GM23338 (cell line): ENCODE measurements around the gene KDM1A. TPM values are rescaled to one million over a fixed set of nuclear protein-coding genes. Genes with fewer than 3 reads are reported as not detected.

Source experiments
- ATAC-seq: fragments of 200-7000 bp; cut with Tn5 transposase; 3 replicates; pipeline ENCODE4 v1.9.1; 2020
- DNase-seq: peaks from one replicate; pipeline ENCODE4 v3.0.0-alpha.2; 2015; ENCODE audit warnings: low spot score
- H2AFZ ChIP-seq: fragments of 200-600 bp; sonication (generic); 2 replicates; pipeline ENCODE4 v1.8.0; 2016; ENCODE audit warnings: antibody characterized with exemption, mild to moderate bottlenecking, moderate library complexity
- H3F3A ChIP-seq: fragments of 200-600 bp; sonication (generic); replicated peaks from 2 replicates; pipeline ENCODE4 v1.8.0; 2017; ENCODE audit warnings: antibody characterized with exemption, mixed run types, low read depth
- H3K27ac ChIP-seq: fragments of 200-600 bp; sonication (generic); 2 replicates; pipeline ENCODE4 v1.6.1; 2016; ENCODE audit warnings: low read depth
- H3K27me3 ChIP-seq: fragments of 200-600 bp; sonication (generic); 2 replicates; pipeline ENCODE4 v1.8.0; 2016; ENCODE audit warnings: mild to moderate bottlenecking, mixed run types, moderate library complexity; ENCODE audit not compliant: insufficient read depth
- H3K36me3 ChIP-seq: fragments of 200-600 bp; sonication (generic); 2 replicates; pipeline ENCODE4 v1.8.0; 2016; ENCODE audit warnings: mild to moderate bottlenecking; ENCODE audit not compliant: insufficient read depth
- H3K4me1 ChIP-seq: fragments of 200-600 bp; sonication (generic); 2 replicates; pipeline ENCODE4 v1.8.0; 2016; ENCODE audit warnings: mild to moderate bottlenecking, moderate library complexity; ENCODE audit not compliant: insufficient read depth
- H3K4me2 ChIP-seq: fragments of 200-600 bp; sonication (generic); 2 replicates; pipeline ENCODE4 v1.7.1; 2017; ENCODE audit warnings: mixed run types
- H3K4me3 ChIP-seq: fragments of 200-600 bp; sonication (generic); 2 replicates; pipeline ENCODE4 v1.6.1; 2016; ENCODE audit warnings: mixed run types
- H3K79me2 ChIP-seq: fragments of 200-600 bp; sonication (generic); replicated peaks from 2 replicates; pipeline ENCODE4 v1.8.0; 2017; ENCODE audit warnings: mild to moderate bottlenecking; ENCODE audit not compliant: insufficient read depth
- H3K9me2 ChIP-seq: fragments of 200-600 bp; sonication (generic); 2 replicates; pipeline ENCODE4 v1.8.0; 2017; ENCODE audit not compliant: insufficient read depth
- H4K20me1 ChIP-seq: fragments of 200-600 bp; sonication (generic); replicated peaks from 2 replicates; pipeline ENCODE4 v1.8.0; 2017; ENCODE audit warnings: mild to moderate bottlenecking; ENCODE audit not compliant: insufficient read depth
- H3K27ac Mint-ChIP-seq: 2 replicates; pipeline ENCODE4 v1.8.0; 2020; ENCODE audit warnings: inconsistent platforms, mild to moderate bottlenecking, moderate library complexity, mixed read lengths
- H3K27me3 Mint-ChIP-seq: 3 replicates; pipeline ENCODE4 v1.8.0; 2022; ENCODE audit warnings: low read depth, mild to moderate bottlenecking, moderate library complexity, mixed read lengths, inconsistent platforms; ENCODE audit not compliant: insufficient read depth, poor library complexity
- H3K36me3 Mint-ChIP-seq: 3 replicates; pipeline ENCODE4 v1.8.0; 2021; ENCODE audit warnings: low read depth, mild to moderate bottlenecking, inconsistent platforms, moderate library complexity, mixed read lengths
- H3K4me1 Mint-ChIP-seq: 3 replicates; pipeline ENCODE4 v1.8.0; 2020; ENCODE audit warnings: mild to moderate bottlenecking, inconsistent platforms, mixed read lengths
- H3K4me3 Mint-ChIP-seq: 3 replicates; pipeline ENCODE4 v1.8.0; 2021; ENCODE audit warnings: moderate library complexity, mild to moderate bottlenecking, inconsistent platforms, mixed read lengths
- H3K9me3 Mint-ChIP-seq: 3 replicates; pipeline ENCODE4 v1.8.0; 2020; ENCODE audit warnings: moderate library complexity, mild to moderate bottlenecking, inconsistent platforms, mixed read lengths
- CREB1 ChIP-seq: fragments of 250-450 bp; sonication (Bioruptor Pico); IDR thresholded peaks from 2 replicates; pipeline ENCODE4 v1.5.0; 2020; ENCODE audit warnings: low read depth, mild to moderate bottlenecking, moderate library complexity
- ETS1 ChIP-seq: IDR thresholded peaks from 2 replicates; pipeline ENCODE4 v1.6.1; 2016; ENCODE audit warnings: antibody characterized with exemption
- EZH2 ChIP-seq: fragments of 200-600 bp; sonication (generic); IDR thresholded peaks from one replicate; pipeline ENCODE4 v1.8.0; 2017; ENCODE audit warnings: antibody characterized with exemption, mild to moderate bottlenecking, low read depth; ENCODE audit not compliant: unreplicated experiment
- EZH2phosphoT487 ChIP-seq: fragments of 200-600 bp; sonication (generic); IDR thresholded peaks from one replicate; pipeline ENCODE4 v1.8.1; 2018; ENCODE audit warnings: antibody characterized with exemption; ENCODE audit not compliant: unreplicated experiment
- JUNB ChIP-seq: IDR thresholded peaks from one replicate; pipeline ENCODE4 v1.6.1; 2016; ENCODE audit warnings: antibody characterized with exemption; ENCODE audit not compliant: unreplicated experiment
- NANOG ChIP-seq: IDR thresholded peaks from 2 replicates; pipeline ENCODE4 v1.6.1; 2016; ENCODE audit warnings: antibody characterized with exemption, borderline replicate concordance
- POLR2AphosphoS5 ChIP-seq: IDR thresholded peaks from 2 replicates; pipeline ENCODE4 v1.6.1; 2016; ENCODE audit warnings: antibody characterized with exemption, low read depth
- REST ChIP-seq: IDR thresholded peaks from one replicate; pipeline ENCODE4 v1.6.1; 2018; ENCODE audit warnings: antibody characterized with exemption; ENCODE audit not compliant: unreplicated experiment
- ZNF114 ChIP-seq: fragments of 250-450 bp; sonication (Bioruptor Pico); IDR thresholded peaks from 2 replicates; pipeline ENCODE4 v1.5.0; 2020; ENCODE audit warnings: mild to moderate bottlenecking, moderate library complexity
- ZNF331 ChIP-seq: fragments of 250-450 bp; sonication (Bioruptor Pico); IDR thresholded peaks from 2 replicates; pipeline ENCODE4 v1.5.0; 2020; ENCODE audit warnings: low read depth, mild to moderate bottlenecking, moderate library complexity
- polyA plus RNA-seq: library from polyadenylated mRNA; unstranded; fragments of >200 nt; fragmentation: Nextera tagmentation; extraction: Ambion mirVana; gene quantifications from 2 replicates; pipeline ENCODE4 v1.2.1, GENCODE V29; 2016
- total RNA-seq: library from RNA; depleted of rRNA; stranded (reverse); fragments of >200 nt; shearing (Covaris generic); gene quantifications from 2 replicates; pipeline ENCODE4 v1.2.3, GENCODE V29; 2014

The KDM1A gene
- total and polyA plus RNA-seq, 2 experiments from 2014 or later: 86.4 to 252 TPM

- no peak for TF ChIP-seq ETS1
- no peak for TF ChIP-seq CREB1 (CRISPR knock-in tag)
- no peak for TF ChIP-seq POLR2AphosphoS5
- no peak for TF ChIP-seq ZNF114 (CRISPR knock-in tag)
- no peak for TF ChIP-seq REST
- no peak for TF ChIP-seq JUNB
- no peak for TF ChIP-seq EZH2
- TF ChIP-seq ZNF331 (CRISPR knock-in tag): no peak
- no peak for TF ChIP-seq NANOG
Observed at GRCh38 chr1:23079025-23079424, 59.8 kb downstream of the KDM1A start (continued).

GRCh38 chr1:23080885-23081284 lies 61.6 kb downstream of the KDM1A start:
- Mint-ChIP-seq H3K36me3 (peaks cover 87% of the 10 kb centered on the region), H3K4me3 (no peak overlapping the region), H3K9me3 (no peaks in the 10 kb centered on the region), H3K27ac (no peak overlapping the region; the same call in 1 of the 2 replicates), H3K4me1 (peaks cover 9% of the 10 kb centered on the region; the same call in 2 of the 3 replicates), H3K27me3 (peaks cover 4% of the 10 kb centered on the region)
- ATAC-seq (peak; percentile 12), DNase-seq (no peak)
- Histone ChIP-seq H3K27me3 (no peaks in the 10 kb centered on the region), H3K9me2 (no peaks in the 10 kb centered on the region), H3K4me1 (0 out of 2 replicates have a peak, but pooled peaks cover 4% of the 10 kb centered on the region), H3K27ac (peak overlapping the region; percentile 57; the same call in 1 of the 2 replicates), H3K36me3 (peaks cover 68% of the 10 kb centered on the region), H2AFZ (no peak overlapping the region), H3K4me3 (no peak overlapping the region), H3K79me2 (no peaks in the 10 kb centered on the region), H4K20me1 (peaks cover 41% of the 10 kb centered on the region), H3F3A (peaks cover 27% of the 10 kb centered on the region), H3K4me2 (no peak overlapping the region)
- TF ChIP-seq REST (peak; percentile 52), EZH2phosphoT487 (no peak)
